ENCODE results near the gene SLC35G6.

The SLC35G6 gene

DNA sequence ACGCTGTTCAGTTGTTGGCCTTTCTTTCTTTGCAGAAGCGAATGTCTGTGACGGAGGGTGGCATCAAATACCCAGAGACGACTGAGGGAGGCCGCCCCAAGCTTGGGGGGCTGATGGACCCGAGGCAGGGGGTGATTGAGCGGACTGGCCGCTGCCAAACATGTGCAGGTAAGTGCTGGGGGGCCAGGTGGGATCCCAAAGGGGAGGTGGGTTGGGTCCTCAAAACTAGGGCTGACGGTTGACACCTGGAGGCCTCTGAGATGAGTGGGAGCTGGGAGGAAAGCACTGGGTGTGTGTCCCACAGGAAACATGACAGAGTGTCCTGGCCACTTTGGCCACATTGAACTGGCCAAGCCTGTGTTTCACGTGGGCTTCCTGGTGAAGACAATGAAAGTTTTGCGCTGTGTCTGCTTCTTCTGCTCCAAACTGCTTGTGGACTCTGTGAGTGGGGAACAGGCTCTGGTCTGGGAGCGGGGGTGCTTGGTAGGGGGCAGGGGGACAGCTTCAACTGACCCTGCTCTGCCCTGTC is 14.7 kb downstream of the SLC35G6 start:
- ChIA-PET POLR2A (ENCODE audit: low non-redundant PET) (no interaction called here), CTCF (interaction anchor here (0.7 kb wide), 1 partner anchor 66 kb away, joined by 3 read pairs; the partner anchor contains the start of gene SENP3)
- TF ChIP-seq, protein P1, sequence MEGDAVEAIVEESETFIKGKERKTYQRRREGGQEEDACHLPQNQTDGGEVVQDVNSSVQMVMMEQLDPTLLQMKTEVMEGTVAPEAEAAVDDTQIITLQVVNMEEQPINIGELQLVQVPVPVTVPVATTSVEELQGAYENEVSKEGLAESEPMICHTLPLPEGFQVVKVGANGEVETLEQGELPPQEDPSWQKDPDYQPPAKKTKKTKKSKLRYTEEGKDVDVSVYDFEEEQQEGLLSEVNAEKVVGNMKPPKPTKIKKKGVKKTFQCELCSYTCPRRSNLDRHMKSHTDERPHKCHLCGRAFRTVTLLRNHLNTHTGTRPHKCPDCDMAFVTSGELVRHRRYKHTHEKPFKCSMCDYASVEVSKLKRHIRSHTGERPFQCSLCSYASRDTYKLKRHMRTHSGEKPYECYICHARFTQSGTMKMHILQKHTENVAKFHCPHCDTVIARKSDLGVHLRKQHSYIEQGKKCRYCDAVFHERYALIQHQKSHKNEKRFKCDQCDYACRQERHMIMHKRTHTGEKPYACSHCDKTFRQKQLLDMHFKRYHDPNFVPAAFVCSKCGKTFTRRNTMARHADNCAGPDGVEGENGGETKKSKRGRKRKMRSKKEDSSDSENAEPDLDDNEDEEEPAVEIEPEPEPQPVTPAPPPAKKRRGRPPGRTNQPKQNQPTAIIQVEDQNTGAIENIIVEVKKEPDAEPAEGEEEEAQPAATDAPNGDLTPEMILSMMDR (conservative IDR thresholded peaks at IDR 0.05; ENCODE audit: low read depth), result no peak
- peak overlapping the region; percentile 9 for H3K27ac ChIP-seq
- no peak for DNase-seq (ENCODE audit: low spot score)

DNA sequence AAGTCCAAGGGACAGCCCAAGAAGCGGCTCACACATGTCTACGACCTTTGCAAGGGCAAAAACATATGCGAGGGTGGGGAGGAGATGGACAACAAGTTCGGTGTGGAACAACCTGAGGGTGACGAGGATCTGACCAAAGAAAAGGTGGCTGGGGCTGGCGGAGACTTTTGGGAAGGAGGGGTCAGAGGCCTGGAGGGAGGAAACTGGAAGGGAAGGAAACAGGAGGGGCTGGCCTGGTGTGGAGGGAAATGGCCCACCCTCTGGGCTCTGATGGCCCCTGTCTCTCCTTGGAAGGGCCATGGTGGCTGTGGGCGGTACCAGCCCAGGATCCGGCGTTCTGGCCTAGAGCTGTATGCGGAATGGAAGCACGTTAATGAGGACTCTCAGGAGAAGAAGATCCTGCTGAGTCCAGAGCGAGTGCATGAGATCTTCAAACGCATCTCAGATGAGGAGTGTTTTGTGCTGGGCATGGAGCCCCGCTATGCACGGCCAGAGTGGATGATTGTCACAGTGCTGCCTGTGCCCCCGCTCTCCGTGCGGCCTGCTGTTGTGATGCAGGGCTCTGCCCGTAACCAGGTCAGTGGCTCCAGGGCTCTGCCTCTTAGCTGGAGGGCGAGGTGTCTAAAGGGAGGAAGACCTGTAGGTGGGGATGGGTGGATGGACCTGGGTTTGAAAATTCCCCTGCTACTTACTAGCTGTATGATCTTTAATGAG is 15.4 kb downstream of the SLC35G6 start:
- H3K27ac ChIP-seq, result peak overlapping the region; percentile 9
- TF ChIP-seq, protein P1 (conservative IDR thresholded peaks at IDR 0.05; ENCODE audit: low read depth), result no peak
- CTCF ChIA-PET, result no interaction called here
- DNase-seq (ENCODE audit: low spot score), result no peak
- POLR2A ChIA-PET (ENCODE audit: low non-redundant PET), result no interaction called here

DNA sequence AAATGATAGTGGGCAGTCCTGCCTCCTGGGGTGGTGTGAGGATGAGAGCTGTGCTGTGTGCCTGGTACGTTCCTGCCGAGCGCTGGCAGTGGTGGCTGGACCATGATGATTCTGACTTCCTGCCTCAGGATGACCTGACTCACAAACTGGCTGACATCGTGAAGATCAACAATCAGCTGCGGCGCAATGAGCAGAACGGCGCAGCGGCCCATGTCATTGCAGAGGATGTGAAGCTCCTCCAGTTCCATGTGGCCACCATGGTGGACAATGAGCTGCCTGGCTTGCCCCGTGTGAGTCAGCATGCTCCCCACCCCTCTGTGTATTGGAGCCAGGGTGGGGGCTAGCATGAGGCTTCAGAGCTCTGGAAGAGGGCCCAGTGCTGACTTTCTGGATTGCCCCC is 16.0 kb downstream of the SLC35G6 start:
- TF ChIP-seq, protein P1 (conservative IDR thresholded peaks at IDR 0.05; ENCODE audit: low read depth), result no peak
- CTCF ChIA-PET, result no interaction called here
- DNase-seq (ENCODE audit: low spot score), result no peak
- POLR2A ChIA-PET (ENCODE audit: low non-redundant PET), result no interaction called here
- H3K27ac ChIP-seq, result peak overlapping the region; percentile 9; the same call in 1 of the 2 replicates

DNA sequence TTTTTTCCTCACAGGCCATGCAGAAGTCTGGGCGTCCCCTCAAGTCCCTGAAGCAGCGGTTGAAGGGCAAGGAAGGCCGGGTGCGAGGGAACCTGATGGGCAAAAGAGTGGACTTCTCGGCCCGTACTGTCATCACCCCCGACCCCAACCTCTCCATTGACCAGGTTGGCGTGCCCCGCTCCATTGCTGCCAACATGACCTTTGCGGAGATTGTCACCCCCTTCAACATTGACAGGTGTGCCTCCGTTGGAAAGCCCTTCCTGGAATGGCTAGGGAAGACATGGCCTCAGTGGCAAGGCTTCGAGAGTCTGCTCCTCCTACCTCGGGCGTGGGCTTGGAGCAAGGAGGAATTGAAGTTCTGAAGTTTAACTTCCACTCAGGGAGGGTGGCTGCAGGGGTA is 16.4 kb downstream of the SLC35G6 start:
- no peak for DNase-seq (ENCODE audit: low spot score)
- H3K27ac ChIP-seq, result peak overlapping the region; percentile 9; the same call in 1 of the 2 replicates
- POLR2A ChIA-PET (ENCODE audit: low non-redundant PET), result no interaction called here
- CTCF ChIA-PET, result no interaction called here
- TF ChIP-seq, protein P1 (conservative IDR thresholded peaks at IDR 0.05; ENCODE audit: low read depth), result no peak

GRCh38 chr17:7499161-7499560 is 17.9 kb downstream of the SLC35G6 start:
- TF ChIP-seq, protein P1 (conservative IDR thresholded peaks at IDR 0.05; ENCODE audit: low read depth), result no peak
- DNase-seq (ENCODE audit: low spot score), result no peak
- ChIA-PET CTCF (no interaction called here), POLR2A (ENCODE audit: low non-redundant PET) (interaction anchor here (0.6 kb wide), 1 partner anchor 67 kb away, joined by 14 read pairs; no protein-coding TSS in a partner anchor)
- H3K27ac ChIP-seq, result no peak overlapping the region

DNA sequence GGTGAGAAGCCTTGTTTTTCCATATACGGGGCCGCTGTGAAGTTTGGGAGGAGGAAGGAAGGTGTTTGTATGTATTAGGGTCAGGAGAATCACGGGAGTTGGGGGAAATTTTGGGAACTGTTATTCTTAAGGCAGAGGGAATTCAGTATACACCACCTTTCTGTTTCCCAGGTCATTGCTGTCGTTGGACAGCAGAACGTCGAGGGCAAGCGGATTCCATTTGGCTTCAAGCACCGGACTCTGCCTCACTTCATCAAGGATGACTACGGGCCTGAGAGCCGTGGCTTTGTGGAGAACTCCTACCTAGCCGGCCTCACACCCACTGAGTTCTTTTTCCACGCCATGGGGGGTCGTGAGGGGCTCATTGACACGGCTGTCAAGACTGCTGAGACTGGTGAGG is 20.5 kb downstream of the SLC35G6 start:
- ChIA-PET POLR2A (ENCODE audit: low non-redundant PET) (no interaction called here), CTCF (interaction anchor here (0.9 kb wide), 1 partner anchor 59 kb away, joined by 3 read pairs; no protein-coding TSS in a partner anchor)
- H3K27ac ChIP-seq, result no peak overlapping the region
- TF ChIP-seq, protein P1 (conservative IDR thresholded peaks at IDR 0.05; ENCODE audit: low read depth), result no peak
- DNase-seq (ENCODE audit: low spot score), result no peak
